ENCODE data around the gene PRG2. TPM values are rescaled to one million over a fixed set of nuclear protein-coding genes. Genes with fewer than 3 reads are reported as not detected.

Gene PRG2
- polyA plus RNA-seq, 5 donors = 1.2 to 1.8 (median 1.3) TPM

DNA sequence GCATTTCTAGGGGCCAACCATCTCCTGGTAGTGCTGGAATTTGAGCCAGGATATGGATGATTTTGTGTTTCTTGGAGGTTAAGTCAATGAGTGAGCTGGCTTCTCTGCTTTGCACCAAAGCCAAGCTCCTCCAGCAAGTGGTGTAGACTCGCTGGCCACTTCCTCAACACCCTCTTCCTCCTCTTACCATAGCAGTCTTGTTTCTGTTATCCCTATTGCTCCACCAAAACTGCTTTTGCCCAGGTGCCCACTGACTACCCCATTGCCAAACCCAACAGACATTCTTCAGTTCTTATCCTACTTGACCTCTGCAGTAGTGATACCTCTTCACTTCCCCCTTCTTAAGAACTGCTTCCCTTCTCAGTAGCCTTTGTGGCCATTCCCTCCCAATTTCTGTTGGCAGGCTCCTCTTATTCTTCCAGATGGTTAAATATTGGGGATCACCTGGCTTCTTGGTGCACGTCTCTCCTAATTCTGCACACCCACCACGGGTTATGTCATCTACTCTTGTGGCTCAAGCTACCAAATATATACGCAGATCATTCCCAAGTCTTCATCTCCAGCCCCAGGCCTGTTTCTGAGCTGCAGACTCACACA, 7.0 kb upstream of the PRG2 start:
- no peak for DNase-seq

GRCh38 chr11:57396744-57397143, 6.3 kb upstream of the PRG2 start:
- no peak for DNase-seq

GRCh38 chr11:57395905-57396623, 5.6 kb upstream of the PRG2 start:
- no peak for DNase-seq

- no peak for DNase-seq
Observed at GRCh38 chr11:57394203-57394965, 3.9 kb upstream of the PRG2 start.

DNA sequence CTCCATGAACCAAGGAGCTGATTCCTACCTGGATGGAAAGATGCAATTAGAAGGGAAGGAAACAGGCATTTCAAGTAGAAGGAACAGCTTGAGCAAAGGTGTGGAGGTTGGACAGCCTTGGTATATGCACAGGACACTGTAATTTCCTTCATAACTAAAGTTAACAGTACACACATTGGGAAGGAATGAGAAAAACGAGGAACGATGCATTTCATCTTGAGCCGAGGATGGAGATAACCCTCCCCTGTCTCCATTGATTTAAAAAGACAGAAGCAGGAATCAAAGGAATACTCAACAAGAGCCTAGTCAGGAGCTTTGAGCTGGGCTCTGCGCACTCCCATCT, 2.3 kb upstream of the PRG2 start:
- DNase-seq = no peak

GRCh38 chr11:57392066-57392762, 1.8 kb upstream of the PRG2 start:
- no peak for DNase-seq

DNA sequence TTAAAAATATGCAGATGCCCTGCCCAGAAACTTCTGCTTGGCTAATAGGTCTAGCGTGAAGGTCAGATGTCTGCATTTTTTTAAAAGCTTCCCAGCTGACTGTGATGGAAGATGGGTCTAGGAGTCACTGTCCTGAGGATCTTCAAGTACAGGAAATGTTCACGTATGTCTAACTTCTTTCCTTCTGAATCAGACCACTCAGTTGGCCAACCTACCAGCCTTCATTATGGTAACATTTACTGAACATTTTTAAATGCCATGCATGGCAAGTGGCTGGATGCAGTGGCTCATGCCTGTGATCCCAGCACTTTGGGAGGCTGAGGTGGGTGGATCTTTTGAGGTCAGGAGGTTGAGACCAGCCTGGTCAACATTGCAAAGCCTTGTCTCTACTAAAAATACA, 1.1 kb upstream of the PRG2 start:
- DNase-seq = no peak

DNA sequence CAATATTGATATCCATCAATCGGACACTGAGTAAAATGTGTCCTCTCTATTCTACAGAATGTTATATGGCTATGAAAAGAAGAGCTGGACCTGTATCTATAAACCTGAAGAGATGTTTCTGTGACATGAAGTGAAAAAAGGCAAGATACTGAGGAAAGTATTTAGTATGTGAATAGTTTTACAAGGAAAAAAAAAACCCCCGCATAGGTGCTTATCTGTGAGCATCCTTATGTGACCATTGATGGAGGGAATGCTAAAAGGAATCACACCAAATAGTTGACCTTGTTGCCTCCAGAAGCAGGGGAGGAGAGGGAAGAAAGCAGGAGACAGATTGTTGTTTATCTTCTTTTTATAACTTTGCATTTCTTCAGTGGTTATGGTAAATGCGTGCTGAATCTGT, 661 bp upstream of the PRG2 start:
- no peak for DNase-seq

DNA sequence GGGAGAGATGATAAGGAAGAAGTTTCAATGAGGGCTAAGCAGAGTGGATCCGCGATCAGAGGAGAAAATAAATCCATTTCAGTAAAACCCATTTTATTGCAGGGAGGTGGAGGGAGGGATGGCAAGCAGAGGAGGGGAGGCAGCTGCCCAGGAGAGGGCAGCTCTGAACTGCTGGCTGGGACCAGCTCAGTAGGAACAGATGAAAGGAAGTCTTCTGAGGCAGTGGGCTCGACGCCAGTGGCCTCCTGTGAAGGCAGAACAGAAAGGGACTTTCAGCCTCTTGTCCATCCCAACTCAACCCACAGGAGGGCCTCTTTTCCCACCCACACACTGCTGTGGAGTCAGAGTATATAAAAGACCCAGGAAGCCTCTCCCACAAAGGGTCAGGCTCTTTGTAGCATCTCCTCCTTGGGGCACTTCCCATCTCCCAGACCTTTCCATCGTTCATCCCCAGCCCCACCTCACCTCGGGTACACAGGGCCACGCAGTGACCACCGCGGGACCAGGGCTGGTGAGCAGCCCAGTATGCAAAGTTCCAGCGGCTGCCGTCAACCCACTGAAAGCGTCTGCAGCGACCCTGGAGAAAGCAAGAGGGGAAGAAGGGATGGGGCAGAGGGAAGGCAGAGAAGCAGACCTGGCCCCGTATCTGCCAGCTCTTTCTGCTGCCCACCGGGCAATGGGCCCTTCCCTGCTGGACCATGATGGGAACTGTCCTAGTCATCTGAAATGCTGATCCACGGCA, 3.0 kb downstream of the PRG2 start:
- DNase-seq = no peak

- no peak for DNase-seq
Observed at GRCh38 chr11:57386178-57386940, 4.1 kb downstream of the PRG2 start.

DNA sequence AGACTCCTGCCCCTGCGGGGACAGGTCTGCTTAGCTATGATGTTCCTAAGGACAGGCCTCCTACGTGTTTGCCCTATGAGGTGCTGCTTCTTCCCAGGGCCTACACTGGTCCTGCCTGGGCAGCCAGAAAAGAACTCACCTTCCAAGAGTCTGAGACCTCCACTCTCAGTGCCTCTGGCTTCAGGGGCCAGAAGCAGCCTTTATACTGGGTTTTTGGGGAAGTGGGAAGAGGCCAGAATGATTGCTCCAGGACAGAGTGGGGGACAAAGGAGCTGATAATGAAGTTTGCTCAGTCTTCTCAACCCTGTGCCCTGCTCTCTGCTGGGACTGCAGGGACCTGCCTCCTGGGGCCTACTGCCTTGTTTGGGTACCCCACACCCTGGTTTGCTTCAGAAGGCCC, 9.5 kb downstream of the PRG2 start, which contains the start of gene PRG3:
Gene PRG3, minus strand, starts transcription at position 176 of the 400 bp plus-strand sequence. CDS start 442 bp downstream, outside the sequence.
- DNase-seq = no peak

- DNase-seq = no peak
Observed at GRCh38 chr11:57379732-57380131, 10.7 kb downstream of the PRG2 start.

- DNase-seq = no peak
Observed at GRCh38 chr11:57378186-57378585, 12.3 kb downstream of the PRG2 start.

GRCh38 chr11:57377107-57377506, 13.3 kb downstream of the PRG2 start:
- no peak for DNase-seq

GRCh38 chr11:57376095-57377090, 14.1 kb downstream of the PRG2 start:
- DNase-seq = no peak

DNA sequence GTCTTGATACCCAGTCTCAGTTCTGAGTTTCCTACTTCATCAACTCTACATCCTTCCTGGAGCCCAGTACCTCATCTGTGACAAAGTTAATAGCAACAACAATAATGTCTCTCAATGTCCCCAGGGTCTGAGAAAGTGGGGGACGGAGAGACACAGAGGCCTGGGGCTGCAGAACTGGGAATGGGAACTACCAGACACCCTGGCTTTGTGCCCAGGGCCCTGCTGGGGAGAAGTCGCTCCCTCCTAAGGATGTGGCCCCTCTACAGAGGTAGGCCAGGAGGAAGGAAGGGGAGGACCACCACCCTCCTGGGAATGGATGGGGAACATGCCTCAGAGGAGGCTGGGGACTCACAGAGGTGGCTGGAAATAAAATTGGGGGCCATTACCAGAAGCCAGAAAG, 15.0 kb downstream of the PRG2 start:
- DNase-seq = no peak

DNA sequence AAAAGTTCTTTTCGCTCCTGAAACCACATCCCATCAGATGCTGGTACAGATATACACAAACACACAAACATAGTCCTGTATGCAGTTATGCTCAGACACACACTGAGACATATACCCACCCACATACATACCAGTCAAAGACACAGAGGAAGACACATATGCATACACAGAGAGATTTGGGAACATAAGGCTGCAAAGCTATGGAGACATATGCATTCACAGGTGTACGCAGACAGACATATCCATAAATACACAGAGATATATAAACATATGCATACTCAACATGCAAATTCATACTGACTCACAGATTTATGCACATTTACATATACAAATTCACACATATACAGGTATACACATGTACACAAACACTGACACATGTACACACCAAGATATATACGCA, 15.5 kb downstream of the PRG2 start:
- no peak for DNase-seq

GRCh38 chr11:57373146-57373545, 17.3 kb downstream of the PRG2 start:
- no peak for DNase-seq

DNA sequence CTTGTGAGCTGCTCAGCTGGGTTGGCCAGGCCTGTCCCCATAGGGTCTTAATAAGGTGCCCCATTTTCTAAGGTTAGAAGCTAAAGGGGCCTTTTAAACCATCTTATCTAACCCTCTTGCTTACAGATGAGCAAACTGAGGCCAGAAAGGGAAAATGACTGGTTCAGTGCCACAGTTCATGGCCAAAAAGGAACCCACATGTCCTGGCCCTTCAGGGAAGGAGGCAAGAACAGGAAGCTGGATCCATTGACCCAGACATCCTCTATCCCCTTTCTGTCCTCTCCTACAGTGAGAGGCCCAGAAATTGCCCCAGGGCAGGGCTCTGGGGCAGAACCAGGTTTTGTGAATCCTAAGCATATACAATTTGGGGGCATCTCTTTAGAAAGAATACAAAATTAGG, 19.5 kb downstream of the PRG2 start:
- DNase-seq = no peak

GRCh38 chr11:57370251-57370650, 20.2 kb downstream of the PRG2 start:
- DNase-seq = no peak
